ENCODE measurements around the gene MAML2.

The MAML2 gene

DNA sequence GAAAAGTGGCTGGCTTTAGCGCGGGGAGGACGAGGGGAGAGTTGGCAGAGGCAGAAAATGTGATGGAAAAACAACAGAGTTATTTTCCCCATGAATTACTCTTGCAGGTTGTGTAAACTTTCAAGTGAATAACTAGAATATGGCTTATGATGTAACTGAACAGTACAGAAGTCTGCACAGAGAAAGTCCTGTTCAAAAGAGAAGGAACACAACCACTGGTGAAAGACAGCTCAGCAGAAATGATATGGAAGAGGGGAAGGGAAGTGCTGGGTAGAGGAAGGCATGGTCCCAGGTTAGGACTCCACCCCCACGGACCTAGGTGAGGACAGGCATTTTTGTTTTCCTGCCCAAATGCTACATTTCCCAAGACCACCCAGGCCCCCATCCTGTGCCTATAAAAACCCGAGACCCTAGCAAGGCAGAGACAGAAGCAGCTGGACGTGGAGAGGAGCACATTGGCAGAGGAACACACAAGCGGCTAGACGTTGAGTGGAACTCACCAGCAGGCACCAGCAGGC lies 77.7 kb downstream of the MAML2 start:
- DNase-seq = no peak

DNA sequence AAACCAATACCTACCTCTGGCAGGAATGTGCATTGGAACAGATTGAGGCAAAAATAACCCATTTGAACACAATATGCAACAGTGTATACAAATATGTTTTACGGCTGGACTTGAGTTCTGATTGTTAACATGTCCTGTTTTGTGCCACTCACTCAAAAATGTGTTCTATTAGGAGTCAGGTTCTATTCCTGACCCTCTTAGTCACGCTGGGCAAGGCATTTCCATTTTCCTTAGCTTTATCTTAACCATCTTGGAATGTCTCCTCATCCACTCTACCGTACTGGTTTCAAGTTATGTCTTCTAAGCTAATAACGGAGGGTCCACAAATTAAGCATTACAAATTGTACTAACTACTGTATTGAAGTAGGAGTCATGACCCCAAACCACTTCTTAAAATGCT lies 78.6 kb downstream of the MAML2 start:
- DNase-seq = no peak

DNA sequence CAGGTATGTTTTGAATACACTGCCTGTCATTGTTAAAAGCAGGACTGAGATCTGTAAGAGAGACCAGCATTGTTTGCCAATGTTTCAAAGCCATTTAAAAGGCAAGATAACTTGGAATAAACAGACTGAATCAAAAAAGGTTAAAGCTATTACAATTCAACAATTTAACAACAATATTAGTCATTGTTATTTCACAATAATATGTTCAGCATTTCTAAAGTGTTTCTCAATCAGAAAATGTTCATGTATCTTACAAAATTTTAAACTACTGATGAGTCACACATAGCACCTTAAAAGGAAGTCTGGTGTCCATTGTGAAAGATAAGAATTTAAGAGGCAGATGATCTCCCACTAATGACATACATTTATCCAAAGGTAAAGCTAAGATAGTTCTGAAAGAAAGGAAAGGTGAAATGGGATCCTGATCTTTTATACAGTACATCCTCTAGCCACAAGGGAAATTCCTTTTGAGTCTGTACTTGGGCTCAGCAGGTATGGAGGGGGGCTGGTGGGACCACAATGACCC lies 79.7 kb downstream of the MAML2 start:
- no peak for DNase-seq

- no peak for DNase-seq
Observed at GRCh38 chr11:96260532-96260931, 82.5 kb downstream of the MAML2 start.

GRCh38 chr11:96260067-96260511 lies 82.9 kb downstream of the MAML2 start:
- DNase-seq = no peak

GRCh38 chr11:96259134-96259830 lies 83.7 kb downstream of the MAML2 start:
- DNase-seq = peak; percentile 21

DNA sequence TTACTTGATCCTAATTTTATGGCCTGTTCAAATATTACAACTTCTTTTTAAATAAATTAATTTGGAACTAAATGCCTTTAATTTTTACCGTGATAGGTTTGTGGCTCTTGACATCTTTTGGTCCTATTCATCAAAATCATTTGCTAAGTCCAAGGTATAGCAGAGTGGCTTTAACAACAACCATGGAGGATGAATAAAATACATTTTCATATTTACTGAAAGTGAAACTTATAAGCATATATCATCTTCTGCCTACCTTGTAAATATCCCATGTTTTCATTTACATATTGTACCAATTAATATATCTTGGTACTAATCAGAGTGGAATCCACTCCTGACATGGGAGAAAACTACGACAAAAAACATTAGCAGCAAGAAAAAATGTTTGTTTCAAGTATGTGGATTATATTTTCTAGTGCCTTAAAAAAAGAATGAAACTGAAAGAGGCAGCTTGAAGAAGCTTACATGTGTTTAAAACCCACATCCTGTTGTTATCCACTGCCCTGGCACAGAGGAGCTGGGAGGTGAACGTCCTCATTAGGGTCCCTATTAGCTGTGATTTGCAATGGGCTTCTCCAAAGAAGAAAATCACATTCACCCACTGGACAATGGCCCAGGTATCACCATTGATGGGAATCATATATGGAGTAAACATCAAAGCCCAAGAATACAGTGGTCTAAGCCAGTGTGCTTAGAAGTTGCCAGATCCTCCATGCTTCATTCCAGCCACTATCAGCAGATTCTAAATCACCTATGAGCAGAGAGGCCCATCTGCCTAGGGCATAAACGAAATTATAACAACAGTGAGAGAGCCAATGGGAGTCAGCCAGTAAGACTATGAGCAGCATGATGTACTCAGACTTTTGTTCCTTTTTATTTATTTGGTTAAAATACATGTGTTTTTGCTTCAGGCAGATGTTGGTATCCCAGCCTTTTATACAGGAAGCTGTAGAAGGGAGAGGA lies 84.7 kb downstream of the MAML2 start:
- no peak for DNase-seq

- DNase-seq = no peak
Observed at GRCh38 chr11:96257036-96257435, 86.0 kb downstream of the MAML2 start.

DNA sequence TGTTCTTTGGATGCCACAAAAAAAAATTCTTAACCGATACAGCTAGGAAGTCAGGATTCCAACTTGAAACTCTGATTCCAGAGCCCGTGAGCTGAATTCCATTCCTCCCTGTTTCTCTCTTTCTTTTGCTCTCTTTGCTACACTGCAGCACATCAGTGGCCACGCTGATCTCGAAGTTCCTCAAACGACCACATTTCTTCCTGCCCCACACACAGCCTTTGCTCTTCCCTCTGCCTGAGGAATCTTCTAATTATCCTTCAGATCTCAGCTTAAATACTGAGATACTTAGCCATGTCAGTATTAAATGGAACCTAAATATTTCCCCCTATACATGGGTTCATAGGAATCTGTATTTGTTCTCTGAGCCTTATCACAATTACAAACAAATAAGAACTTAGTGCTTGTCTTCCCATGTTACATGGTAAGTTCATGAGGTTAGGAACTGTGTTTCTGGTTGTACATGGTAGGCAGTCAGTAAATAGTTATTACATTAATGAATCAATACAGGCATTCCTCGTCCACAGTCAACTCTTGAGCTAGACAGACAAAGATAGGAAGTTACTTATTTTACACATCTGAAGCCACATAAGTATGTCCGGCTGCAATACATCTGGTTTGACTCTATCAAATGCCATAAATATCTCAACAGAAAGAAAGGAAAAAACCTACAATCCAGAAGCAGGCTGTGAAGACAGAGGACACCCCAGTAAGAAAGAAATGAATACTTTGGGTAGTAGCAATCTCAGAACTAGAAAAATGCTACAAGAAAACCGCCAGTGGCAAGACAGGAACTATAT lies 86.6 kb downstream of the MAML2 start:
- no peak for DNase-seq

DNA sequence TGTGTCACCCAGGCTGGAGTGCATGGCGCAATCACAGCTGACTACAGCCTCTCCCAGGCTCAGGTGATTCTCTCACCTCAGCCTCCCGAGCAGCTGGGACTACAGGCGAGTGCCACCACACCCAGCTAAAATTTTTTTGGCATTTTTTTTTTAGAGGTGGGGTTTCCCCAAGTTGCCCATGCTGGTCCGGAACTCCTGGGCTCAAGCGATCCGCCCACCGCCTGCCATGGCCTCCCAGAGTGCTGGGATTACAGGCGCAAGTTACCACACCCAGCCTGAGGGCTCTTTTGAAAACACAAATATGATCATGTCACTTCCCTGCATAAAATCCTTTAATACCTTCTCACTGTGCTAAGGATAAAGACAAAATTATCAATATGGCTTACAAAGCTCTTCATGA lies 88.1 kb downstream of the MAML2 start:
- no peak for DNase-seq

DNA sequence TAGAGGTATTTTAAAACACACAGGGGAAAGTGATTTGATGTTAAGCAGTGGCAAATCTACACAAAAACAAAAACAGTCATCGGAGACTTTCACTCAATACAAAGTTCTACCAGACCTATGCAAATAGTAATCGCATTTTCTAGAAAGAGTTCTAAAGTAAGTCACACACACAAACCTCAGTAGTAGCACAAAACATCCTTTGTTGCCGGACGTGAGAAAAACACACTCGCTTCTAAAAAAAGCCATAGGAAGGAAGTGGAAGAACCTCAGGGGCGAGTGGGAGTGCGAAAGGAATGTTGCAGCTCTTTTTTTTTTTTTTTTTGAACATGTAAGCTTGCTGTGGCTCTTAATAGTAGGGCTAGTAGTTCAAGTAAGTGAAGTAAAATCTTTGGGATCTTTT lies 88.9 kb downstream of the MAML2 start:
- DNase-seq = no peak

- DNase-seq = no peak
Observed at GRCh38 chr11:96246718-96247552, 96.1 kb downstream of the MAML2 start.

DNA sequence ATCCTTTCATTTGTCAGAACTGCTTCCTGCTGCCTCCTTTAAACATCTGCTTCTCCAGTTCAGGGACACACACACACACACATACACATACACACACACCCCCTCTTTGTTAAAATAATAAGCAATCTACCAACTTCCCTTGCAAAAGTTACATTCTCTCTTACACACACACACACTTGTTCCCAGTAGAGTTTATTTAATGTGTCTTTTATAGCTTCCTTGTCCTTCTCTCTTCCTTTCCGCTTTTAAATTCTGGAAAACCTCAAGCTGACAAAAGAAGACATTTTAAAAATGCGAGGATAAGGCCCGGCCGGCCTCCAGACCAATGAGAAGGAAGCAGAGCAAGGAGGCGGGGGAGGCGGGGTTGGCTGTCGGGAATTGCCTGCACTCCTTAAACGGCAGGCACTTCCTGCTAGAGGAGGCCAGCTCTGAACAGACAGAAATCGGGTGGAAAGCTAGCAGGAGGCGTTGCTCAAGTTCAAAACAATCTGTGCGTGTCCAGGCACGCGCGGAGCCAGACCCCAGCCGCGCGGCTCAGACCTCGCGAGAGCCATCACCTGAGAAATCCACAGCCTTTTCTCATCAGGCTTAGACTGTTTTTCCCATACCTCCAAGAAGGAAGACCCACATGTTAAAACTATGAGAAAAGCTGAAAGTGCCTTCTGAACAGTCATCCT lies 99.9 kb downstream of the MAML2 start:
- DNase-seq = peak; percentile 98

- no peak for DNase-seq
Observed at GRCh38 chr11:96242191-96242847, 100.7 kb downstream of the MAML2 start.

GRCh38 chr11:96241331-96241841 lies 101.6 kb downstream of the MAML2 start:
- DNase-seq = no peak

- DNase-seq = peak; percentile 92
Observed at GRCh38 chr11:96238563-96239135, 104.3 kb downstream of the MAML2 start.

GRCh38 chr11:96237766-96238266 lies 105.2 kb downstream of the MAML2 start:
- peak; percentile 89 for DNase-seq

DNA sequence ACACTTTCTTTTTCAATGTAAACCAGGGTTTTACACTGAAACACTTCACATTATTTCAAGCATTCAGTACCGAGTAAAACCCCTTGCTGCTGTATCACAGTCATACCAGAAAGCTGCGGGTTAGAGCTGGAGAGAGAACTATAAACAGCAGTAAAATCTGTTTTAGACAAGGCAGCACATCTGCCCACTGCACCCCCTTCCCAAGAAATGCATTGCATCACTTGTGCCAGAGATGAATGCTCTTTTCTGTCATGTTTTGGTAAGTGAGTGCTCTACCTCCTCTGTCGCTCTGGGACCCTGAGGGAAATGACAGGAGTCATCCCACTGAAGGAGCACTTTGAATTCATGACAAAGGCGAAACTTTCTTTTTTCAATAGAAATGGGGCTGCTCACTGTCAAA lies 107.2 kb downstream of the MAML2 start:
- no peak for DNase-seq

DNA sequence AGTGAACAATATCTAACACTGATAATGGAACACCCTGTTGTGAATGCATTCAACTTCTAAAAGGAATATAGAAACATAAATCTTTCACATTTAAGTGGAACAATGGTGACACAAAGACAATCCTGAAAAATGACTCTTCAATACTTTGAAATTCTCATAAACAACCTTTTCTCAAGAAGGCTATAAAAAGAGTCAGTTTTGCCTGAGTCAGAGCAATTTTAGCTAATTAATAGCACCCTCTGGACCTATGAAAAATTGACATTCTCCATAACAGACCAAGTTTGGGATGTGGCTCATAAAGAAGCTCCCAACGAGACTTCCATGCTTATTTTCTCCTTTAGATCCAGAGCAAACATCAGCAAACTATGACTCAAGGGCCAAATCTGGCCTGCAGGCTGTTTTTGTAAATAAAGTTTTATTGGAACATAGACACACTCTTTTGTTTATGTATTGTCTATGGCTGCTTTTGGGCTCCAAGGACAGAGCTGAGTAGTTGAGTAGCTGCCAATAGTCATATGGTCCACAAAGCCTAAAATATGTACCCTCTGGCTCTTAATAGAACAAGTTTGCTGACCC lies 108.0 kb downstream of the MAML2 start:
- DNase-seq = no peak

All from DMS79 (cell line).